GM06990 (cell line): ENCODE results near the gene CRYBG2.

Experiments used
- DNase-seq: peaks from one replicate; pipeline ENCODE4 v3.0.0-alpha.2; 2011; ENCODE audit not compliant: insufficient read length; ENCODE audit errors: extremely low read depth
- H3K27me3 ChIP-seq: replicated peaks from 2 replicates; pipeline ENCODE4 v1.6.0; 2011; ENCODE audit warnings: low read length; ENCODE audit not compliant: control insufficient read depth, insufficient read depth
- H3K36me3 ChIP-seq: 2 replicates; pipeline ENCODE4 v1.5.1; 2011; ENCODE audit warnings: low read length; ENCODE audit not compliant: control insufficient read depth, insufficient read depth
- H3K4me3 ChIP-seq: replicated peaks from 2 replicates; pipeline ENCODE4 v1.5.1; 2011; ENCODE audit warnings: low read depth, mild to moderate bottlenecking, control low read depth, low read length
- CTCF ChIP-seq: IDR thresholded peaks from 2 replicates; pipeline ENCODE4 v1.5.1; 2011; ENCODE audit warnings: low read length, control low read depth, mild to moderate bottlenecking, inconsistent platforms; ENCODE audit not compliant: insufficient read depth, poor library complexity, severe bottlenecking

CRYBG2 gene

GRCh38 chr1:26277719-26278118 lies 76.2 kb downstream of the CRYBG2 start:
- peaks cover 6% of the 10 kb centered on the region for H3K36me3 ChIP-seq
- no peak for DNase-seq

DNA sequence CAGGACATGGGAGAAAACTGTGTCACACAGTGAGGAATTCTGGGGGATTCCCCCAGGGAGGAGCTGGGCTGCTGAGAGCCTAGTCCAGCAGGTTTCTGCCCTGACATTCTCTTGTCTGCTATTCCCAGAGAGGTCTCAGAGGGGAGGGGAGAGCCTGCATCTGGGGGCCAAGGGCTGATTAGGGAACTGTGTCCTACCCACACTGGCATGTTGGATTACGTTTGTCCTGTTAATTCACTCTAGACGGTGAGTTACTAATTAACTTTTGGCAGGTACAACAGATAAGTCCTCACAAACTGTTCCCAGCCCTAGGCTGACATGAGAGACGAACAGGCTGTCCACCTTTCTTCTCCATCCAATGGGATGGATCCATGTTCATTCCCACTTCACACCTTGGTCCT lies 76.7 kb downstream of the CRYBG2 start:
- peaks cover 4% of the 10 kb centered on the region for H3K36me3 ChIP-seq
- no peak for DNase-seq

More at GRCh38 chr1:26277719-26278118, 76.2 kb downstream of the CRYBG2 start:
- Histone ChIP-seq H3K4me3 (no peak overlapping the region), H3K27me3 (no peaks in the 10 kb centered on the region)
- no peak for TF ChIP-seq CTCF

DNA sequence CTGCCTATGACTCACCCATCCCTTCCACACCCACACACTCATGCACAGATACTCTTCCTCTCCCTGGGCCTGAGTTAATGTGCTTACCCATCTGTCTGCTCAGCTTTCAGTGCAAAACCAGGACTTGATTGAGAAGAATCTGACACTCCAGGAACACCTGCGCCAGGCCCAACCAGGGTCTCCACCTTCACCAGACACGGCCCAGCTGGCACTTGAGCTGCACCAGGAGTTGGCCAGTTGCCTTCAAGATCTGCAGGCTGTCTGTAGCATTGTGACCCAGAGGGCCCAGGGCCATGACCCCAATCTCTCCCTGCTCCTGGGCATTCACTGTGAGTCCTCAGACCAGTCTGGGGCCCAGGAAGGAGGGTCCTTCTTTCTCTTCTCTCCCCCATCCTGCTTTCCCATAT lies 77.5 kb downstream of the CRYBG2 start:
- no peak for DNase-seq
- H3K27me3 ChIP-seq, result no peaks in the 10 kb centered on the region
- H3K36me3 ChIP-seq, result peaks cover 4% of the 10 kb centered on the region
- no peak overlapping the region for H3K4me3 ChIP-seq
- no peak for TF ChIP-seq CTCF

More for the DNA sequence above, 76.7 kb downstream of the CRYBG2 start:
- TF ChIP-seq CTCF, result no peak
- Histone ChIP-seq H3K4me3 (no peak overlapping the region), H3K27me3 (no peaks in the 10 kb centered on the region)

DNA sequence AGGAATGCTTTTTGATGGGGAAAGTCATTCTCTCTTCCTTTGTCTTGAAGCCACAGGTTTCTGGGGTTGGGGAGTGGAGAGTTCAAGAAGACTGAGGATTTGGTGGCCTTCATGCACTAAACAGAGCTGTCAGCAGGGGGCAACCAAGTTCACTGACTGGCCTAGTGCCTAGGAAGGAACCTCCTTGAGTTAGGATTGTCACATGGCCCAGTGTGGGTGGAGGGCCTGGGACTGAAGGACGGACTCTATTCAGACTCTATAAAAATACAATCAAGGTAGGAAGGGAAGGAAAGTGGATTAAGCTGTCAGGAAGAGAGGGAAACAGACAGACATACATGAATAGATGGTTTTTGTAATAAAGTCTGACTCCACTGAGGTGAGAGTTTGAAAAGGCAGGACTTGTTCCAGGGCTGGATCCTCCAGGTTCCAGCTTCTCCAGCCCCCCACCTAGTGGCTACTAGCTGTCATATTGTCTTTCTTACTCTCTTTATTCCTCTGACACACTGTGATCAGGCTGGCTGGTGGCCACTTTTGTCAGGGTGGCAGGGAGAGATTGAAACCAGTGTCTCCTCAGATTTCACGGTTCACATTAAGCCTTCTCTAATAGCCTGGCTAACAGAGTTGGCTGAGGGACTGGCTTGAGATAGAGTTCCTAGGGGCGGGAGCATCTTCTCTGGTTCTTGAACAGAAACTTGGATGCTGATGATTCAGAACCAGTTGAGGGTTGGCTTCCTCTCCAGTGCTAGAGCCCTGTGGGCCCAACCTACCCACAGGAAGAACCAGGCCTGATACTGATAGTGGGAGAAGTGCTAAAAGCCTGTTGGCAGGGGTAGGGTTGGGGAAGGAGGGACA lies 78.1 kb downstream of the CRYBG2 start:
- Histone ChIP-seq H3K27me3 (no peaks in the 10 kb centered on the region), H3K36me3 (peaks cover 4% of the 10 kb centered on the region), H3K4me3 (no peak overlapping the region)
- peak; percentile 86 for TF ChIP-seq CTCF
- DNase-seq, result no peak

DNA sequence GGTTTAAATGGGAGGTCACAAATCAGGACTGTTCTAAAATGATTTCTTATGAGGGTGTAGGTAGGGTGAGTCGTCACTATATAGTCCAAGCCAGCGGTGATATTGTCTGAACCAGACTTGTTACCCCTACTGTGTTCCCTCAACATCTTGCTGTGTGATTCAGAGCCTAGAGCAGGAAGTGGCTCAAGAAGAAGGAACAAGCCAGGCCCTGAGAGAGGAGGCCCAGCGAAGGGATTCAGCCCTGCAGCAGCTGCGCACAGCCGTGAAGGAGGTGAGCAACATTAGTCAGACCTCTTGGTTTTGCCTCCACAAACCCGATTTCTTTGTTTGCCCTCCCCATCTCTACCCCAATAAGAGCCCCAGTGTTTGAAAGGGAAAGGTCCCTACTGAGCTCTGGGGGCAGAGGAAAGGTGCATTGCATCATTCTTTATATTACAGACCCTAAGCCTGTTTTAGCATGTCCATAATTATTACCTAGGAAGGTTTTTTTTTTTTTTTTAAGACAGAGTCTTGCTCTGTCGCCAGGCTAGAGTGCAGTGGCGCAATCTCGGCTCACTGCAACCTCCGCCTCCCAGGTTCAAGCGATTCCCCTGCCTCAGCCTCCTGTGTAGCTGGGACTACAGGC lies 79.0 kb downstream of the CRYBG2 start:
- DNase-seq, result no peak
- Histone ChIP-seq H3K36me3 (peaks cover 4% of the 10 kb centered on the region), H3K27me3 (no peaks in the 10 kb centered on the region), H3K4me3 (no peak overlapping the region)
- no peak for TF ChIP-seq CTCF
